Endothelial cell of umbilical vein (primary cell): Measurements from ENCODE around the gene ETS1.

Experiments used
- CTCF ChIP-seq, 2 donors: IDR thresholded peaks; 1 replicate in 1 of 2; 2 replicates in 1 of 2; pipeline ENCODE4 v1.5.1; 2011; ENCODE audit warnings: low read length in 2 of 2, mild to moderate bottlenecking in 2 of 2, moderate library complexity in 2 of 2, control low read depth in 1 of 2, inconsistent platforms in 1 of 2, low read depth in 1 of 2; ENCODE audit not compliant: insufficient read depth in 1 of 2; ENCODE audit errors: extremely low read depth in 1 of 2
- EZH2 ChIP-seq: IDR thresholded peaks from 2 replicates; pipeline ENCODE4 v1.6.1; 2012; ENCODE audit warnings: borderline replicate concordance, low read depth, mild to moderate bottlenecking, moderate library complexity, low read length, inconsistent platforms; ENCODE audit not compliant: severe bottlenecking
- GATA2 ChIP-seq: IDR thresholded peaks from 2 replicates; pipeline ENCODE4 v1.7.0; 2011; ENCODE audit warnings: low read depth, mild to moderate bottlenecking, moderate library complexity, mixed read lengths, low read length; ENCODE audit not compliant: insufficient read length, insufficient read depth
- JUN ChIP-seq: IDR thresholded peaks from 2 replicates; pipeline ENCODE4 v1.6.1; 2011; ENCODE audit warnings: borderline replicate concordance, low read depth; ENCODE audit not compliant: insufficient read length, insufficient read depth
- POLR2A ChIP-seq: IDR thresholded peaks from 2 replicates; pipeline ENCODE4 v1.6.1; 2012; ENCODE audit warnings: low read depth, mild to moderate bottlenecking, control low read depth, low read length

GRCh38 chr11:128603752-128604414, 16.5 kb upstream of the ETS1 start:
- TF ChIP-seq POLR2A (no peak), CTCF (IDR thresholded peaks at IDR 0.05; ENCODE audit: extremely low read depth in 1 of 2, insufficient read depth in 1 of 2, low read depth in 1 of 2, low read length in 2 of 2) (no peak), EZH2 (no peak), JUN (no peak), GATA2 (no peak)
